Muscle of leg (tissue), 11 donors: ENCODE data around the gene FHL1. TPM values are rescaled to one million over a fixed set of nuclear protein-coding genes. Genes with fewer than 3 reads are reported as not detected.
"Not testable (repeated sequence)": the region's sequence is repeated elsewhere in the genome, so short reads cannot be mapped to it uniquely, and the experiment has no call there.

Source experiments
- DNase-seq: peaks from one replicate; pipeline ENCODE4 v3.0.0; 2013
- H3K27ac ChIP-seq: one replicate; pipeline ENCODE4 v1.5.1; 2013; ENCODE audit warnings: mild to moderate bottlenecking, low read length, control low read depth
- H3K27me3 ChIP-seq: one replicate; pipeline ENCODE4 v1.6.1; 2013; ENCODE audit warnings: low read length; ENCODE audit not compliant: control insufficient read depth, insufficient read depth
- H3K36me3 ChIP-seq: one replicate; pipeline ENCODE4 v1.6.1; 2013; ENCODE audit warnings: low read length; ENCODE audit not compliant: control insufficient read depth, insufficient read depth
- H3K4me1 ChIP-seq: one replicate; pipeline ENCODE4 v1.6.1; 2013; ENCODE audit warnings: low read length; ENCODE audit not compliant: control insufficient read depth, insufficient read depth
- H3K4me3 ChIP-seq: one replicate; pipeline ENCODE4 v1.5.1; 2013; ENCODE audit warnings: low read length, control low read depth
- H3K9me3 ChIP-seq: replicated peaks from 2 replicates; pipeline ENCODE4 v1.6.1; 2013; ENCODE audit warnings: low read depth, low read length; ENCODE audit not compliant: control insufficient read depth
- WGBS: methylation state at CpG from one replicate; pipeline ENCODE4 v1.1.5; 2013; ENCODE audit warnings: missing lambda C conversion rate; ENCODE audit not compliant: insufficient coverage; 5-methylcytosine and 5-hydroxymethylcytosine counted together
- polyA plus RNA-seq, 8 donors: library from polyadenylated mRNA; unstranded; fragments of 120-200 nt; gene quantifications; one replicate each; pipeline versions ENCODE4 v1.2.1 to v1.2.3, GENCODE V29; 2013; ENCODE audit warnings: inconsistent platforms in 1 of 8, low replicate concordance in 1 of 8; ENCODE audit not compliant: insufficient read length in 8 of 8, insufficient read depth in 1 of 8
- total RNA-seq: library from RNA; stranded (reverse); fragments of 120-200 nt; gene quantifications from one replicate; pipeline ENCODE4 v1.2.4, GENCODE V29; 2013

Gene FHL1
- total and polyA plus RNA-seq, 9 donors = 1,092 to 1,847 (median 1,474) TPM

DNA sequence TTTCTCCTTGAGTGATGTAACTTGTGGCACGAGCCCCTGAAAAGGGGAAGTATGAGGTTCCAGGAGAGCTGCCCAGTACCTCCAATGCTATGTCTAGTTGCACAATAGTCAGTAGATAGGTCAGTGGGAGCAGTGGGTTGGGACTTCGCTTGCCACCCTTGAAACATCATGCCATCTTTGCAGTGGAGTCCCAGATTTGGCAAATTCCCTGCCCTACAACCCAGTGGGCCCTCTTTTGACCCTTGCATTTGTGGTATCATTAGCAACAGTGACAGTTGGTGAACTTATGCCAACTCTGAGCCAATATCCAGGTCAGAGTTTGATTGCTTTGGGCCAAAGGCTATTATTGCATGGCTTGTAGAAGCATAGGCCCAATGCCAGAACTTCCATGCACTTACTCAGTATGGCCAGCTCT, 12.3 kb downstream of the FHL1 start:
- no peak for DNase-seq
- Histone ChIP-seq H3K27me3 (peaks cover 24% of the 10 kb centered on the region), H3K4me3 (no peak overlapping the region), H3K27ac (no peak overlapping the region), H3K4me1 (peaks cover 5% of the 10 kb centered on the region), H3K9me3 (no peaks in the 10 kb centered on the region), H3K36me3 (no peaks in the 10 kb centered on the region)
- WGBS = 69% methylated on average over 2 of the region's 2 CpGs

DNA sequence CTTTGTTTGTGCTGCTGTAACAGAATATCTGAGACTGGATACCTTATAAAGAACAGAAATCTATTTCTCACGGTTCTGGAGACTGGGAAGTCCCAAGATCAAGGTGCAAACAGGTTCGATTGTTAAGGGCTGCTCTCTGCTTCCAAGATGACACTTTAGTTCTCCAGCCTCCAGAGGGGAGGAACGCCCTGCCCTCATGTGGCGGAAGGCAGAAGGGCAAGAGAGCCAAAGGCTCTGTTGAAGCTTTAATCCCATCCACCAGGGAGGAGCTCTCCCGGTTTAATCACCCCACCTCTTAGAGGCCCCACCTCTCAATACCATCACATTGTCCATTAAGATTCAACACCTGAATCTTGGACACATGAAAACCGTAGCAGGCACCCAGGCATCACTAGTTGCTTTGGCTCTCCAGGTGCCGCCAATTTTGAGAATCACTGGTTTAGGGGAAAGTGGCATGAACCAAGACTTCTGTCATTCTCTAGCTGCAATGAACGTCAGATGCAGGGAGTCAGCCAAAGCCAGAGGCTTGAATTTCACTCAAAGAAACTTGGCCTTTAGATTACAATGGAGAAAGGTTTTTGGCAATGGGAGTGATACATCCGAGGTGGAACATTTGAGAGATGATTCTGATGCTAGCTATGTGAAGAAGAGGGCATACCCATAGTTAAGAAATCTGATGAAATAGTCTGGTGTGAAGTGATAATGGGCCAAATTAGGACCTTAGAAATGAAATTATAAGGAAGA, 15.7 kb downstream of the FHL1 start:
- H3K36me3 ChIP-seq = no peaks in the 10 kb centered on the region
- DNase-seq = peak; percentile 60
- peaks cover 5% of the 10 kb centered on the region for H3K4me1 ChIP-seq
- WGBS = 52% methylated on average over 4 of the region's 9 CpGs
- no peak overlapping the region for H3K27ac ChIP-seq
- H3K9me3 ChIP-seq = no peaks in the 10 kb centered on the region
- peaks cover 25% of the 10 kb centered on the region for H3K27me3 ChIP-seq
- no peak overlapping the region for H3K4me3 ChIP-seq

GRCh38 chrX:136163689-136164088, 16.4 kb downstream of the FHL1 start:
- no peak for DNase-seq
- no CpG with 5 or more reads among the region's 1 CpG for WGBS

GRCh38 chrX:136165406-136165805, 18.1 kb downstream of the FHL1 start:
- Histone ChIP-seq H3K36me3 (no peaks in the 10 kb centered on the region), H3K9me3 (no peaks in the 10 kb centered on the region), H3K27ac (no peak overlapping the region), H3K27me3 (peaks cover 22% of the 10 kb centered on the region), H3K4me3 (no peak overlapping the region), H3K4me1 (peaks cover 15% of the 10 kb centered on the region)
- DNase-seq = no peak
- WGBS = no CpG with 5 or more reads among the region's 3 CpGs

More at GRCh38 chrX:136163689-136164088, 16.4 kb downstream of the FHL1 start:
- Histone ChIP-seq H3K4me1 (peaks cover 8% of the 10 kb centered on the region), H3K4me3 (no peak overlapping the region), H3K36me3 (no peaks in the 10 kb centered on the region), H3K9me3 (no peaks in the 10 kb centered on the region), H3K27me3 (peaks cover 21% of the 10 kb centered on the region), H3K27ac (no peak overlapping the region)

DNA sequence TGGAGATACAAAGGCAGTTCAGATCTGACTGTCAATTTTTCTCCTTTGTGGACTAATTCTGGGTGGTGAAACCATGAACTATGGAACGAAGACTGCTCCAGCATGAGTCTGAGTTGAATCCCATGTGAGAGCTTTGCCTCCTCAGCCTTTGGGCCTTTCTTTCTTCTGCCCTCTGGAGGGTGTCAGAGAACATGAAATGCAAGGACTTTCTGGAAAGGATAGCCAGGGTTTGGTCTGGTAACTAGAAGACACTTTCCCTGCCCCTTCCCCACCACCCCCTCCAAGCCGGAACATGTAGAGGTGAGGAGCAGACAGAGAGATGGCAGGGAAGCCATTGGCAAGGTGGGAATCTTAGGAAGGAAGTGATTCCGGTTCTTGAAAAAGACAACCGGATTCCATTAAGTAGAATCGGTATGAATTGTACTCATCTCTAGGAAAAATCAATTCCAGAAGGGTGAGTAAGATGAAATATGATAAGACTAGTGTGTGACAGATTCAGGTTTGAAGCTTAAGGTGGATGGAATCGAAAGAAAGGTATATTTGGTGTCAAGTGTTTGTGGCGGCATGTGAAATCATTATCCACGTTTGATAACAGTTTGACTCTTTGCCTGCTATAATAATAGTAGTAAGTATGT, 19.0 kb downstream of the FHL1 start:
- WGBS = 83% methylated on average over 4 of the region's 8 CpGs
- Histone ChIP-seq H3K4me3 (no peak overlapping the region), H3K27ac (no peak overlapping the region)

GRCh38 chrX:136167989-136168388, 20.7 kb downstream of the FHL1 start:
- H3K27ac ChIP-seq, H3K36me3 ChIP-seq, H3K4me3 ChIP-seq, DNase-seq, H3K9me3 ChIP-seq: not testable (repeated sequence)
- Histone ChIP-seq H3K27me3 (peaks cover 23% of the 10 kb centered on the region), H3K4me1 (peaks cover 12% of the 10 kb centered on the region)
- 75% methylated on average over 6 of the region's 6 CpGs for WGBS

More for the DNA sequence above, 19.0 kb downstream of the FHL1 start:
- no peak for DNase-seq
- H3K27me3 ChIP-seq = peaks cover 28% of the 10 kb centered on the region
- H3K9me3 ChIP-seq = no peaks in the 10 kb centered on the region
- H3K36me3 ChIP-seq = no peaks in the 10 kb centered on the region
- H3K4me1 ChIP-seq = peaks cover 15% of the 10 kb centered on the region

GRCh38 chrX:136168929-136169735, 21.8 kb downstream of the FHL1 start:
- H3K4me1 ChIP-seq = peaks cover 10% of the 10 kb centered on the region
- H3K9me3 ChIP-seq = no peaks in the 10 kb centered on the region
- peaks cover 19% of the 10 kb centered on the region for H3K27me3 ChIP-seq
- DNase-seq = peak; percentile 87
- no peak overlapping the region for H3K4me3 ChIP-seq
- H3K27ac ChIP-seq = peak overlapping the region; percentile 71
- no peaks in the 10 kb centered on the region for H3K36me3 ChIP-seq
- WGBS = 46% methylated on average over 6 of the region's 17 CpGs

DNA sequence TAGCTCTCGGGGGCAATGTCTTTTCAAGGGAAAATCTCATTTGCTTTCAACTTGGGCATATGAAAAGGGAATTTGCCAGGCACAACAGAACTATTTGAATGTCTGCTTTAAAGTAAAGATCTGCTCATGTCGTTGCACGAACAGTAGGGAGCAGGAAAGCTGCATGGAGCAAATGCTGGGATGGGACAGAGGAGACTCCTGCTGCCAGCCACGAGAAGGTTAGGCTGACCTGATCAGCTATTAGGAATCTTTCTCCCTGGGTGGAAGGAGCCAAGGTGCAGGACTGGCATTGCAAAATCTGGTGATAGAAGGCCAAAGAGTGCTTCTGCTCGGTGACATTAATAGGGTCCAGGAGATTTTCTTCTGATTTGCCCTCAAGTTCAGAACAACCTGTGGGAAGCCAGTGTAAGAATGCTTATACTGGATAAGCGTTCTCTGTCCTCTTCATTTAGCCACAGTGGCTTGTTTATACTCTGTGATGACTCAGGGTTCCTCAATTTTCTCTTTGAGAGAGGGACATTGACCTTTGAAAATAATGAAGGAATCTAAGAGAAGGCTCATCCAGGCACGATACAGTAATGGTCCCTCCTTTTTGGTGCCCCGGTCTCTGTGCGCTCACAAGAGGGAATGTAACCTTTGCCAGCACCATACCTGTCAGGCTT, 22.9 kb downstream of the FHL1 start:
- H3K27me3 ChIP-seq = peaks cover 18% of the 10 kb centered on the region
- H3K4me1 ChIP-seq = peaks cover 10% of the 10 kb centered on the region
- DNase-seq = peak; percentile 42
- no peaks in the 10 kb centered on the region for H3K9me3 ChIP-seq
- H3K36me3 ChIP-seq = no peaks in the 10 kb centered on the region
- WGBS = 39% methylated on average over 4 of the region's 9 CpGs
- H3K4me3 ChIP-seq = no peak overlapping the region
- H3K27ac ChIP-seq = peak overlapping the region; percentile 71

GRCh38 chrX:136171420-136171819, 24.1 kb downstream of the FHL1 start:
- no peak overlapping the region for H3K27ac ChIP-seq
- H3K36me3 ChIP-seq = no peaks in the 10 kb centered on the region
- WGBS = no CpG with 5 or more reads among the region's 1 CpG
- H3K9me3 ChIP-seq = no peaks in the 10 kb centered on the region
- peaks cover 14% of the 10 kb centered on the region for H3K4me1 ChIP-seq
- peak; percentile 50 for DNase-seq
- peaks cover 14% of the 10 kb centered on the region for H3K27me3 ChIP-seq
- H3K4me3 ChIP-seq = no peak overlapping the region
